Tibial nerve (tissue), 4 donors: ENCODE data around the gene CTNND2. TPM values are rescaled to one million over a fixed set of nuclear protein-coding genes. Genes with fewer than 3 reads are reported as not detected.

Experiments
- DNase-seq, 2 donors: peaks; one replicate each; pipeline ENCODE4 v3.0.0-alpha.2; 2019; ENCODE audit warnings: low spot score in 2 of 2
- H3K27ac ChIP-seq, 4 donors: fragments of 200-600 bp; sonication (generic) in 3 of 4; one replicate each; pipeline ENCODE4 v1.5.1; 2017 to 2019; ENCODE audit warnings: mild to moderate bottlenecking in 1 of 4
- H3K27me3 ChIP-seq, 2 donors: fragments of 200-600 bp; sonication (generic) in 1 of 2; one replicate each; pipeline versions ENCODE4 v1.5.1 to v1.6.0; 2017 to 2019
- H3K36me3 ChIP-seq, 3 donors: fragments of 200-600 bp; sonication (generic); one replicate each; pipeline ENCODE4 v1.5.1; 2018 to 2019
- H3K4me1 ChIP-seq, 4 donors: fragments of 200-600 bp; sonication (generic) in 3 of 4; one replicate each; pipeline ENCODE4 v1.5.1; 2017 to 2019
- H3K4me3 ChIP-seq, 4 donors: fragments of 200-600 bp; sonication (generic) in 3 of 4; one replicate each; pipeline ENCODE4 v1.5.1; 2017 to 2019; ENCODE audit warnings: mild to moderate bottlenecking in 1 of 4, moderate library complexity in 1 of 4
- H3K9me3 ChIP-seq, 4 donors: fragments of 200-600 bp; sonication (generic) in 3 of 4; one replicate each; pipeline ENCODE4 v1.5.1; 2017 to 2019
- CTCF ChIP-seq, 5 experiments: fragments of 200-600 bp in 3 of 5; fragments of 450-650 bp in 2 of 5; sonication (generic) in 3 of 5; IDR thresholded peaks; one replicate each; pipeline ENCODE4 v1.5.1; 2016 to 2019; ENCODE audit warnings: antibody characterized with exemption in 5 of 5, mild to moderate bottlenecking in 3 of 5, moderate library complexity in 2 of 5
- EP300 ChIP-seq, 2 donors: sonication (generic); formaldehyde crosslinking; IDR thresholded peaks; one replicate each; pipeline ENCODE4 v1.6.1; 2017; ENCODE audit warnings: antibody characterized with exemption in 2 of 2, mild to moderate bottlenecking in 1 of 2
- POLR2A ChIP-seq, 2 donors: fragments of 450-650 bp; IDR thresholded peaks; one replicate each; pipeline ENCODE4 v1.6.1; 2017; ENCODE audit warnings: antibody characterized with exemption in 2 of 2, mild to moderate bottlenecking in 2 of 2, moderate library complexity in 2 of 2
- whole genome bisulfite sequencing, 2 donors: methylation state at CpG; one replicate each; pipeline ENCODE4 v1.1.5; 2018; 5-methylcytosine and 5-hydroxymethylcytosine counted together
- total RNA-seq, 4 donors: library from RNA; depleted of rRNA; stranded (reverse); fragments of >200 nt; gene quantifications; one replicate each; pipeline ENCODE4 v1.1.0, GENCODE V29; 2016

Gene CTNND2
- total RNA-seq, 4 donors from 2014 or later = 1.5 to 5.7 (median 2.5) TPM; not detected in 1

GRCh38 chr5:10985091-10985720 is 919.0 kb downstream of the CTNND2 start:
- WGBS, 2 donors = 82 to 92% methylated on average over 4 of the region's 4 CpGs
- Histone ChIP-seq H3K27me3 (peaks cover 0 to 5% of the 10 kb centered on the region in 2 donors), H3K4me1 (peaks cover 0 to 10% (median 0%) of the 10 kb centered on the region in 4 donors), H3K9me3 (no peaks in the 10 kb centered on the region), H3K4me3 (no peak overlapping the region), H3K27ac (no peak overlapping the region), H3K36me3 (no peaks in the 10 kb centered on the region)
- TF ChIP-seq EP300 (IDR thresholded peaks at IDR 0.05) = no peak
- TF ChIP-seq CTCF (IDR thresholded peaks at IDR 0.05) = no peak
- TF ChIP-seq POLR2A (IDR thresholded peaks at IDR 0.05) = no peak
- DNase-seq = no peak

- no peak for TF ChIP-seq CTCF (IDR thresholded peaks at IDR 0.05)
- no peak for TF ChIP-seq EP300 (IDR thresholded peaks at IDR 0.05)
- TF ChIP-seq POLR2A (IDR thresholded peaks at IDR 0.05) = no peak
- Histone ChIP-seq H3K9me3 (no peaks in the 10 kb centered on the region), H3K27me3 (peaks cover 0 to 5% of the 10 kb centered on the region in 2 donors), H3K4me3 (no peak overlapping the region), H3K36me3 (no peaks in the 10 kb centered on the region), H3K27ac (no peak overlapping the region), H3K4me1 (peaks cover 0 to 10% (median 0%) of the 10 kb centered on the region in 4 donors)
- WGBS, 2 donors = 61 to 70% methylated on average over 10 of the region's 10 CpGs
- DNase-seq = no peak
These were observed 920.1 kb downstream of the CTNND2 start for GRCh38 chr5:10984021-10984715.

- peaks cover 0 to 3% (median 0%) of the 10 kb centered on the region in 4 donors for H3K4me1 ChIP-seq
- no peaks in the 10 kb centered on the region for H3K27me3 ChIP-seq
- TF ChIP-seq CTCF (IDR thresholded peaks at IDR 0.05) = no peak
- TF ChIP-seq POLR2A (IDR thresholded peaks at IDR 0.05) = no peak
- no peak for TF ChIP-seq EP300 (IDR thresholded peaks at IDR 0.05)
- H3K4me3 ChIP-seq = no peak overlapping the region
- H3K27ac ChIP-seq = no peak overlapping the region
- H3K9me3 ChIP-seq = no peaks in the 10 kb centered on the region
- no peaks in the 10 kb centered on the region for H3K36me3 ChIP-seq
- no peak for DNase-seq
- WGBS, 2 donors = 61 to 67% methylated on average over 3 of the region's 3 CpGs
These were observed 921.6 kb downstream of the CTNND2 start for GRCh38 chr5:10982626-10983025.

GRCh38 chr5:10981932-10982331 is 922.3 kb downstream of the CTNND2 start:
- Histone ChIP-seq H3K4me1 (no peaks in the 10 kb centered on the region), H3K27ac (no peak overlapping the region), H3K4me3 (no peak overlapping the region), H3K36me3 (no peaks in the 10 kb centered on the region), H3K27me3 (no peaks in the 10 kb centered on the region), H3K9me3 (no peaks in the 10 kb centered on the region)
- no peak for TF ChIP-seq CTCF (IDR thresholded peaks at IDR 0.05)
- TF ChIP-seq POLR2A (IDR thresholded peaks at IDR 0.05) = no peak
- no peak for DNase-seq
- WGBS, 2 donors = 65 to 67% methylated on average over 3 of the region's 3 CpGs

GRCh38 chr5:10977011-10977410 is 927.2 kb downstream of the CTNND2 start:
- Histone ChIP-seq H3K36me3 (no peaks in the 10 kb centered on the region), H3K27me3 (no peaks in the 10 kb centered on the region), H3K4me3 (no peak overlapping the region), H3K9me3 (no peaks in the 10 kb centered on the region), H3K4me1 (no peaks in the 10 kb centered on the region), H3K27ac (no peak overlapping the region)
- TF ChIP-seq CTCF (IDR thresholded peaks at IDR 0.05) (no peak), EP300 (IDR thresholded peaks at IDR 0.05) (no peak), POLR2A (IDR thresholded peaks at IDR 0.05) (no peak)
- 57 to 58% methylated on average over 5 of the region's 5 CpGs for WGBS, 2 donors
- DNase-seq = peak in 1 of 2 donors; percentile 22
